ENCODE data around the gene PROM1. TPM values are rescaled to one million over a fixed set of nuclear protein-coding genes. Genes with fewer than 3 reads are reported as not detected.
A peak's percentile ranks its signal among the peaks of the same experiment; 100 is the strongest.

PROM1 gene
- total RNA-seq, 1 experiment from 2014 or later: not detected

DNA sequence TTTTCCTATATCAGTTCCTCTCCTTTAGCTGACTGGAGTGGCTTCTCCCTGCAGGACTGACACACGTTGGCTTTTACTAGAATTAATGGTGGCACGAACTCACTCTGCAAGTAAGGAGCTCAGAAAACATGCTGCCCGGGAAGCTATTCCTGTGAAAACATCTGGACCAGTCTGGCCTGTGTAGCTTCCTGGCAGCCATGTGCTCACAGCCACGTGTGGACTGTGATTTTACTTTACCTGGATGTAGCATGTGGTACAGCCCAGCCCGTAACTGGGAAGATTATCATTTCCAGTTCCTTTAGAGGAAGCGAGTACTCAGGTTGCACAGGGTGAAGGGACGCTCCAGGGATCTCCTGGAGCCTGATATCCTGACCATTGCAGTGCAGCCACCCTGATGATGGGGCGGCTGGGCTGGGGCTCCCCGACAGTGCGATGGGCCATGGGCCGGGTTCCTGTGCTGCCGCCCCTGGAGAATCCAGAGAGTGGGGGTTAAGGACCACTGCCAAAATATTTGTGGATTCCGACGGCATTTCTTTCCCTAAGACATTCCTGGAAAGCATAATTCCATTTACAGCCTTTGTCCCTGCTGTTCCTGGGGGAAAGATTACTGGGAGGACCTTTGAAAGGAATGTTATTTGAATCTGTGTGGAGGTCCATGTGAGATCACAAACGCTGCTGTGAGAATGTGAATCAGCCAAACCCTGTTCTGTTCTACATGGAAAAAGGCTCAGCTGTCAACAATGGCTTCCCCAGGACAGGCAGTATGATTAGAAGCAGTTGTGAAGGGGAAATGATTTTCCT lies 35.0 kb downstream of the PROM1 start:
- CTCF ChIA-PET: no interaction called here
- intact Hi-C loops (cut with micrococcal nuclease): no loop called here
- peaks cover 14% of the 10 kb centered on the region for H3K27me3 ChIP-seq (ENCODE audit: low read length)

DNA sequence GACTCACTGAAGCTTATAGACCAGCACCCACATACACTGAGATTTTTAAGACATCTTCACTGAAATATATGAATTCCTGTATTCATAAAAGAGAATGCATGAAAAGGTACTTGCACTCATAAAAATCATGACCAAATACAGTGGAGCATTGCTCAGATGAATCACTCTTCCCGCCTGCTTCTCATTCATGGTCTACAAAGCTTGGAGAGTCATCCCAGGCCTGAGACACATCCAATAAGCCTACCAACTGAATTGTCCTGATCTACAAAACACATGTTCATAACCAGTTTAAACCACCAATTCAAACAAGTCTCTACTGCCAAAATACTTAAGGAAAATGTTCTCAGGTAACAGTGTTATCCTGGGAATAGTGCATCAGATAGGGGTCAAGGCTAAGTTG lies 38.1 kb downstream of the PROM1 start:
- Histone ChIP-seq H3K9me3 (ENCODE audit: low read length) (no peaks in the 10 kb centered on the region), H3F3A (ENCODE audit: low read length, unreplicated experiment) (no peaks in the 10 kb centered on the region), H3K79me2 (ENCODE audit: low read length) (no peaks in the 10 kb centered on the region), H3K9me2 (replicated peaks; ENCODE audit: low read length) (no peaks in the 10 kb centered on the region), H2AFZ (ENCODE audit: low read length) (no peak overlapping the region), H3K36me3 (ENCODE audit: low read depth, low read length) (no peaks in the 10 kb centered on the region), H4K20me1 (ENCODE audit: low read length) (no peaks in the 10 kb centered on the region), H3K9ac (ENCODE audit: low read length) (no peak overlapping the region), H3K4me3 (ENCODE audit: low read length) (no peak overlapping the region), H3K27ac (ENCODE audit: low read length) (no peak overlapping the region), H3K4me2 (ENCODE audit: low read length) (no peak overlapping the region), H3K4me1 (ENCODE audit: insufficient read depth, low read length) (no peaks in the 10 kb centered on the region), H3K27me3 (ENCODE audit: low read length) (no peaks in the 10 kb centered on the region)
- no TSS peak for BruUV-seq (replicated peaks)
- DNase-seq (peak; percentile 49), ATAC-seq (peak; percentile 84)
- TF ChIP-seq, protein P1, sequence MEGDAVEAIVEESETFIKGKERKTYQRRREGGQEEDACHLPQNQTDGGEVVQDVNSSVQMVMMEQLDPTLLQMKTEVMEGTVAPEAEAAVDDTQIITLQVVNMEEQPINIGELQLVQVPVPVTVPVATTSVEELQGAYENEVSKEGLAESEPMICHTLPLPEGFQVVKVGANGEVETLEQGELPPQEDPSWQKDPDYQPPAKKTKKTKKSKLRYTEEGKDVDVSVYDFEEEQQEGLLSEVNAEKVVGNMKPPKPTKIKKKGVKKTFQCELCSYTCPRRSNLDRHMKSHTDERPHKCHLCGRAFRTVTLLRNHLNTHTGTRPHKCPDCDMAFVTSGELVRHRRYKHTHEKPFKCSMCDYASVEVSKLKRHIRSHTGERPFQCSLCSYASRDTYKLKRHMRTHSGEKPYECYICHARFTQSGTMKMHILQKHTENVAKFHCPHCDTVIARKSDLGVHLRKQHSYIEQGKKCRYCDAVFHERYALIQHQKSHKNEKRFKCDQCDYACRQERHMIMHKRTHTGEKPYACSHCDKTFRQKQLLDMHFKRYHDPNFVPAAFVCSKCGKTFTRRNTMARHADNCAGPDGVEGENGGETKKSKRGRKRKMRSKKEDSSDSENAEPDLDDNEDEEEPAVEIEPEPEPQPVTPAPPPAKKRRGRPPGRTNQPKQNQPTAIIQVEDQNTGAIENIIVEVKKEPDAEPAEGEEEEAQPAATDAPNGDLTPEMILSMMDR (conservative IDR thresholded peaks at IDR 0.05; ENCODE audit: low read depth, low read length): no peak
- no peak for TF ChIP-seq EZH2phosphoT487 (IDR thresholded peaks at IDR 0.05; ENCODE audit: borderline replicate concordance, low read length)
- POLR2A ChIA-PET (ENCODE audit: unreplicated experiment): no interaction called here
- CTCF ChIA-PET: no interaction called here
- intact Hi-C loops (cut with micrococcal nuclease): no loop called here

More for the DNA sequence above, 35.0 kb downstream of the PROM1 start:
- Histone ChIP-seq H3K27ac (ENCODE audit: low read length) (no peak overlapping the region), H3K36me3 (ENCODE audit: low read depth, low read length) (no peaks in the 10 kb centered on the region), H2AFZ (ENCODE audit: low read length) (no peak overlapping the region), H3K9me2 (replicated peaks; ENCODE audit: low read length) (no peaks in the 10 kb centered on the region), H3K4me1 (ENCODE audit: insufficient read depth, low read length) (no peaks in the 10 kb centered on the region), H4K20me1 (ENCODE audit: low read length) (no peaks in the 10 kb centered on the region), H3K79me2 (ENCODE audit: low read length) (no peaks in the 10 kb centered on the region), H3K4me2 (ENCODE audit: low read length) (no peak overlapping the region), H3F3A (ENCODE audit: low read length, unreplicated experiment) (no peaks in the 10 kb centered on the region), H3K9ac (ENCODE audit: low read length) (no peak overlapping the region), H3K9me3 (ENCODE audit: low read length) (no peaks in the 10 kb centered on the region), H3K4me3 (ENCODE audit: low read length) (no peak overlapping the region)
- DNase-seq (no peak), ATAC-seq (no peak)
- POLR2A ChIA-PET (ENCODE audit: unreplicated experiment): no interaction called here
- BruUV-seq (replicated peaks): no TSS peak
- TF ChIP-seq EZH2 (IDR thresholded peaks at IDR 0.05; ENCODE audit: low read length, unreplicated experiment): no peak
- TF ChIP-seq, protein P1 (conservative IDR thresholded peaks at IDR 0.05; ENCODE audit: low read depth, low read length): no peak
- no peak for TF ChIP-seq EZH2phosphoT487 (IDR thresholded peaks at IDR 0.05; ENCODE audit: borderline replicate concordance, low read length)
